SKM-1 (cell line): Measurements from ENCODE around the gene PTPRN2.
"Not testable (repeated sequence)": the region's sequence is repeated elsewhere in the genome, so short reads cannot be mapped to it uniquely, and the experiment has no call there.

Source experiments
- DNase-seq: peaks from one replicate; lab custom pipeline; 2025; ENCODE audit not compliant: unreplicated experiment; lab: John Stamatoyannopoulos, UW

The PTPRN2 gene

DNA sequence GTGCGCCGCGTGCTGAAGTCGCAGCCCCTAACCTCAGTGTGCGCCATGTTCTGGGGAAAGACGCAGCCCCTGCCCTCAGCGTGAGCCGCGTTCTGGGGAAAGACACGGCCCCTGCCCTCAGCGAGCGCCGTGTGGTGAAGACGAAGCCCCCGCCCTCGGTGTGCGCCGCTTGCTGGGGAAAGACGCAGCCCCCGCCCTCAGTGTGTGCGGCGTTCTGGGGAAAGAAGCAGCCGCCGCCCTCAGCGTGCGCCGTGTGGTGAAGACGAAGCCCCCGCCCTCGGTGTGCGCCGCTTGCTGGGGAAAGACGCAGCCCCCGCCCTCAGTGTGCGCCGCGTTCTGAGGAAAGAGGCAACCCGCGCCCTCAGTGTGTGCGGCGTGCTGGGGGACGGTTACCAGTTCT lies 383.7 kb downstream of the PTPRN2 start:
- DNase-seq = not testable (repeated sequence)

DNA sequence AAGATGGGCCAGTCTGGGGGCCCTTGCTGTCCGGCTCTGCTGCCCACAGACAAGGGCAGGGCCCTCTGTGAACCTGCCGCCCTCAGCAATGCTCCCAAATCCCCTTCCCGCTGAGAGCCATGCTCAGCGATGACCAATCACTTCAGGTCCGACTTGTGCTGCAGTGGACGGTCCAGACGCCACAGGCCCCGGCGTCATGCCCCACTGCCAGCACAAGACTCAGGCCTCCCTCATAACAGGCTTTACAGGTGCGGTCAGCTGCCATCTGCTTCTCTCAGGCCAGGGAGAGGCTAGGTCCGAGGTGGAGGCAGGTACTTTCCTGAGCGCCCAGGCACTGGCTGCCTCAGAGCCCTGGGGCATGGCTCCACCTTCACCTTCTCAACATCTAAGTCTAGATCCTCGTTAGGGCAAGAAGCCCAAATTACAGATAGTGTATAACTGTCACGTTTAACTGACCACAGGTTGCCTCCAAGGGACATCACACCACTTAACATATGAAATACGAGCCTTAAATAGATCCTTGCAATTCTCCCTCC lies 393.2 kb downstream of the PTPRN2 start:
- no peak for DNase-seq

DNA sequence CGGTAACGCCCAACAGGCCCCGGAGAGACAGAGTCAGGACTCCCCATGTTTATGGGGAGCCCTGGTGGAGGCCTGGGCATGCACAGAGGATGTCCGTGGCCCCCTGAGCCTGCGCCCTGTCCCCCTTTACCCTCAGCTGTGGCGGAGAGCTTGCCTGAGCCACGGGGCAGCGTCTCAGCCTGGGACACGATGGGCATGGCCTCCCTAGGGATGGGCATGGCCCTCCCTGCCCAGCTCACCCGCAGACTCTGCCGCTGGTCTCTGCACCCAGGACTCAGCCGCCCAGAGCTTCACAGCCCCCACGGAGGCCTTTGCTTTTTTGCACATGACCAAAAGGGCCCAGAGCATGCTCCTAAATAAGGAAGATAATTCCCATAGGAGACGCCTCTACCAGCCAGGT lies 394.2 kb downstream of the PTPRN2 start:
- no peak for DNase-seq

- no peak for DNase-seq
Measured at GRCh38 chr7:158192956-158193355, 394.7 kb downstream of the PTPRN2 start.

DNA sequence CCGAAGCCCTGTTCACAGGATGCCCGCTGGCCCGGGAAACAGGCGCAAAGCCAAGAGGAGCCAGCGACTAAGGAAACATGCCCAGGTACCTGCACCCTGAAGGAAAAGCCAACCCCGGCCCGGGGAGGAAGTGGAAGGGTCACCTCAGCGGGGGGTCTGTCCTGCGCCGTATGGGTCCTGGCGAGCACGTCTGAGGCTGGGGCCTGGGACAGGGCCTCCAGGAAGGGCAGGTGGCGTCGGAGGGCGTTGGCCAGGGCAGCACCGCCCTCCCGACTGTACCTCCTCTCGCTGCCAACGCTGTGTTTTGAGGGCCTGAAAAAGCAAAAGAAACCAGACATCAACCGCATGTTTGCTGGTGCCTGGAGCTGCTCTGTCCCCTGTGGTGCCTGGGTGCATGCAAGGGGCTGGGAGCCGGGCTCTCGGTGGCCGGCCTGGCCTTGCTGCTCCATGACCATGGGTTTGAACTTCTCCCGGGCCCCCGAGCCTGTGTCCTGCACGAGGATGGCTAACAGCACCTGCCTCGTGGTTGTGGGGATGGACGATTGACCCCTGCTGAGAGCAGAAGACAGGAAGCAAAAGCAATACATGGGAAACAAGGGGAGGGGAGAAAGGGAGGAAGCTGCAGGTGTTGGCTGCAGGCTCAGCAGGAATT lies 395.3 kb downstream of the PTPRN2 start:
- no peak for DNase-seq

GRCh38 chr7:158191671-158192070 lies 396.0 kb downstream of the PTPRN2 start:
- DNase-seq = no peak

- no peak for DNase-seq
Measured at GRCh38 chr7:158190756-158191155, 396.9 kb downstream of the PTPRN2 start.

DNA sequence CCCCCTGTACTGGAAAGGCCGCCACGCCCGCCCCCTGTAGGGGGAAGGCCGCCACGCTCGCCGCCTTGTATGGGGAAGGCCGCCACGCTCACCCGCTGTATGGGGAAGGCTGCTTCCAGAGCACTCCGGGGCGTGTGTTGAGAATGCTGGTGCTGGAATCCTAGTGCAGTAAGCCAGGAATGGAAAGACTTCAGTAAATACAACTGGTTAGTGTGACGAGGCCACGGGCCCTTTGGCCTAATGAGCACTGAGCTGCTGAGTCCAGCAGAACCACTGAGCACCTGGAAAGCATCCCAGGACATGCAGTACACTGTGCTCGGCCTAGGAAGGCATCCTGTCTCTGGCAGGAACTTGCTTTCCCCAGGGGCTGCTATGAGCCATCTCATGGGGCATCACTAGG lies 398.9 kb downstream of the PTPRN2 start:
- no peak for DNase-seq

GRCh38 chr7:158187694-158187994 lies 400.0 kb downstream of the PTPRN2 start:
- DNase-seq = no peak

DNA sequence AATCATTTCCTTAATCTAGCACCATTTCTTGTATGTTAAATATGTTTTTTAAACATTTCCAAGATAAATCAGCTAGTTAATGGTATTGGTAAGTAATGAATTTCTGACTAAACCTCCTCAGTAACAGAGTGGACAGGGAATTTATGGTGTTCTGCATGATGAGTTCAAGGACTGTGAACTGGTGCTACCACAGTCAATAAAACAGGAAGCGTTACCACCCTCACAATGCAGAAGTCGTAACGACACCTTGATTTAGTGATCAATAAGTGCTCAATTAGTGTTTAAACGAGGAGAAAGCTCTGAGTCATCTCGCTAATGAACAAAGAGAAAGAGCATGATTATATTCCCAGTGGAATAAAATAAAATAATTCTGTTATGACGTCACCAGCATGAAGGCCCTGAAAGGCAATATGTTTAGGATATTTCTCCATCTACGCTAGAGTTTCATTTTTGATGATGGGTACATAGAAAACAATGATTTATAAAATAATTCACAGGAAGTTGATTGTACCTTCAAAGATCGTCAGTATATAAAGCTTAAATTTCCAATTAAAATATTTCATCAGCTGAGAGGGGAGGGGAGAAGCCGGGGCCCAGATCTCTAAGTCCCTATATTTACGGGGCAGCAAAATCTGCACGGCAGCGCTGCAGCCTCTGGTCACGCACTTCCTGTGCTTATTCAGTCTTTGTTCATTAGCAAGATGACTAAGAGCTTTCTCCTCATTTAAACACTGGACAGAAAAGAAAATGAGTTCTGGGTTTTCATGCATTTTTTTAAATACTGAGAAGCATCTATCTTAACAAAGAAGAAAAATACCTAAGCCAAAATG lies 400.5 kb downstream of the PTPRN2 start:
- no peak for DNase-seq

DNA sequence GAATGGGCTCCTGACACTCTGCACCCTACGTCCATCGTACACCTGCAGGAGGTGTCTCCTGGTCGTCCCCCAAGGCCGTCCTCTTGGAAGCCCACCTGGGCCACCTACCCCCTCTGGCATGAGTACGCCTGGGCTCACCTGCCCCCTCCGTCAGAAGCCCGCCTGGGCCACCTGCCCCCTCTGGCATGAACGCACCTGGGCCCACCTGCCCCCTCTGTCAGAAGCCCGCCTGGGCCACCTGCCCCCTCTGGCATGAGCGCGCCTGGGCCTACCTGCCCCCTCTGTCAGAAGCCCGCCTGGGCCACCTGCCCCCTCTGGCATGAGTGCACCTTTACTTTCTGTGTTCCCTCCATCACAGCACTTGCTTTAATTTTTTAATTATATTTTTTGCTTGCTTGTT lies 401.2 kb downstream of the PTPRN2 start:
- DNase-seq = no peak

GRCh38 chr7:158185653-158186052 lies 402.0 kb downstream of the PTPRN2 start:
- no peak for DNase-seq

GRCh38 chr7:158183431-158183830 lies 404.2 kb downstream of the PTPRN2 start:
- no peak for DNase-seq

DNA sequence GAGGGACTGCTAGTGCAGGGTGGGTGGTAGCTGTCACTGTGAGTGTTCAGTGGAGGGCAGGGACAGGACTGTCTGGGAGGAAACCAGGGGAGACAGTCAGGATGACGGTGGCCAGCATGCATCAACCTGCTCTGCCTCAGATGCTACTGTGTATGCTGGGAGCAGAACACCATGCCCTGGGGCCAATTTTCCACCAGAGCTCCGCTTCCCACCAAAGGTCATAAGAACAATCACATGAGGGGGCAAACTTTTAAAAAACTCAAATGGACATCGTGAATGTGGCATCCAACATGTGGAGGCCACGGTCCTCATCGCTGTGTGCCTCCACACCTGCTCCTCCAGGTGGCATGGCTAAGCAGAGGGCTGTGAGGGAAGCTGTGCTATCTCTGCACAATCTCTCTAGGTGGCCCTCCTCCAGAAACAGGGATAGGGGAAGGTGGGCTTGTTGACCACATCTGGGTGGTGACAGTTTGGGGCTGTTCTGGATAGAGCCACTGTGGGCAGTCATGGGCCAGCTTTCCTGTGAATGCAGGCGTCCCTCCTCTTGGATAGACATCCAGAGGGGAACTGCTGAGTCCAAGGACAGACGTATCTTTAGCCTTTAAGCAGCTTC lies 411.0 kb downstream of the PTPRN2 start:
- no peak for DNase-seq

- no peak for DNase-seq
Measured at GRCh38 chr7:158175779-158176178, 411.8 kb downstream of the PTPRN2 start.

GRCh38 chr7:158174947-158175346 lies 412.7 kb downstream of the PTPRN2 start:
- DNase-seq = no peak

DNA sequence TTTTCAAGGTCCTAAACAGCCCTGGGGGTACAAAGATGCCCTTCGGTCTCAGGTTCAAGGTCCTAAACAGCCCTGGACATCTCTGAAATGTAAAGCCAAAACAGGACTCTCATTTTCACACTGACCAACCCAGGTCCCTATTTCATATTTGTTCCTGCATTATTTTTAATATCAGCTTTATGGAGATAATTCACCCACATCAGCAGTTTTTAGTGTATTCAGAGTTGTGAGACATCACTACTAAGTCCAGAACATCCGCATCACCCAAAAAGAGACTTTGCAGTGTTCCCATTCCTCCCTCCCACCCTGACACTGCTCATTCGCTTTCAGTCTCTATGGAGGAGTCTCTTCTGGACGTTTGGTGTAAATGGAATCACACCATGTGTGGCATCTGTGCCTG lies 420.2 kb downstream of the PTPRN2 start:
- no peak for DNase-seq

DNA sequence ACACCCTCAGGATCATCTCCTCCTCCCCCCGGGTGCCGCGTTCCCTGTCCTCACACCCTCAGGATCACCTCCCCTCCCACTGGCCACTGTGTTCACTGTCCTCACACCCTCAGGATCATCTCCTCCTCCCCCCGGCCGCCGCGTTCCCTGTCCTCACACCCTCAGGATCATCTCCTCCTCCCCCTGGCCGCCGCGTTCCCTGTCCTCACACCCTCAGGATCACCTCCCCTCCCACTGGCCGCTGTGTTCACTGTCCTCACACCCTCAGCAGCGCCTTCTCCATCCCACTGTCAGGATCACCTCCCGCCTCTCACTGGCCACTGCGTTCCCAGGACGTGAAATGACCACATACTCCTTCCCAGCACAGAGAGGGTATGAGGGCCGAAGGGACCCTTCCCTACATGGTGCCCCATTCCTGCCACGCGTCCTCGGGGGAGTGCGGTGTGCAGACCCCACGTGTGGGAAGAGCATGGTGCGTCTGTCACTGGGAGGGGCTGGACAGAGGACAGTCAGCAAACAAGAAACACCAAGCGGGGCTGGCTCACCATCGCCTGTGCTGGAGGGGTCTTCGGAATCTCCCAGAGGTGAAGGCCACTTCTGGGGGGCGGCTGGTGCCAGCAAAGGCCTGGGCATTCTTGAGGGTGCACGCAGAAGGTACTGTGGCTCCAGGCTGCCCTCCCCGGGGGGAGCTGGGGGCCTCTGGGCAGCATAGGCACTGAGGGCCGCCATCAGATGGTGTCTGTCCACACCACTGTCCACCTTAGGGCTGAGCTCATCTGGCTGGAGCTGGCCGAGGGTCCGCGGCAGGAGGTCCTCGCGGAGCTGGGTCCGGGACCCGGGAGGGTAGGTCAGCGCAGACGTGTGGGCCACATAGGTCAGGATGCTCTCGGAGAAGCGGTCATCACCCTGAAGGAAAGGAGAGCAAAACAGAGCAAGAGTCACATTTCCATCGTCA lies 421.0 kb downstream of the PTPRN2 start:
- no peak for DNase-seq

DNA sequence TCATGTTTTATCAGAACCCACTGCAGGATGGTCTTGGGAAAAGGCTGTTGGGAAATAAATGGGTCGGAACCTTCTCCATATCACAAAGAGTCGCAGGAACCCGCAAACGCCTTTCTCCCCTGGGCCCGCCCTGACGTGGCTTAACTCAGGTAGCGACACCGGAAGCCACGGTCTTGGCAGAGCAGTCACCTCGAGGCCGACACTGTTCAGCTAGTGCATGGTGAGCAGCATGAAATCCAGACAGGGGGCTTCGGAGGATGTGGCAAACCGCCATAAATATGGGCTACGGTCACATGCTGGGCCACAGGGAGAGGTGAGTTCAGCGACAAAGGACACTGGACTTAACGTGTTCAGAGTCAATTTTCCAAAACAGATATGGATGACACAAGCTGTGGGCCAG lies 421.9 kb downstream of the PTPRN2 start:
- DNase-seq = no peak

- no peak for DNase-seq
Measured at GRCh38 chr7:158164101-158165095, 423.2 kb downstream of the PTPRN2 start.
